Measurements from ENCODE around the gene TTC9.

GRCh38 chr14:70699646-70700045 is 57.9 kb downstream of the TTC9 start:
- TF ChIP-seq CTCF (IDR thresholded peaks at IDR 0.05) (no peak), POLR2A (IDR thresholded peaks at IDR 0.05) (no peak), EP300 (IDR thresholded peaks at IDR 0.05) (no peak)

Measured in tibial nerve (tissue), 4 donors.